A673 (cell line): Measurements from ENCODE around the gene MYO7A.

ENCODE experiments used
- EZH2 ChIP-seq: fragments of 200-600 bp; sonication (generic); IDR thresholded peaks from 2 replicates; pipeline ENCODE4 v1.6.1; 2017; ENCODE audit warnings: borderline replicate concordance, low read depth, mild to moderate bottlenecking, mixed read lengths, antibody characterized with exemption, low read length; ENCODE audit not compliant: poor library complexity, severe bottlenecking
- TF ChIP-seq, protein P1 (sequence below): fragments of 300-800, 200-600 bp; sonication (generic); conservative IDR thresholded peaks from 2 replicates; pipeline ENCODE4 v1.5.1; 2017; ENCODE audit warnings: low read depth, mild to moderate bottlenecking, antibody characterized with exemption, low read length, moderate library complexity, mixed read lengths

DNA sequence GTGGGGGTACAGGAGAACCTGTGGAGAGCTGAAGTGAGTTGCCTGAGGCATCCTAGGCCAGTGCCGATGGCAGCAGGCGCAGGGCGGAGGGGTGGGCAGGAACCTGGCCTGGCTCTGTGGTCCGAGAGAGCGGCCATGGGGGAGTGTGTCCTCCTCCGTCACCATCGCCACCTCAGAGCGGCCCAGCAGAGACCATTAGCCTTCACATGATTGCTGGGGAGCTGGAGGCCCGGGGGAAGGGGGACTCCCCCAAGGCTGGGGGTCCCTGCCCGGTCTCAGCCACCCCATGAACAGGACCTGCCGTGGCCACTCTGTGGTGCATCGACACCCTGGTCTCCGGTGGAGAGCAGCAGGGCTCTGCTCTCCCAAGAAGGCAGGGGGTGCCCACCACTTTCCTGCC is 21.3 kb upstream of the MYO7A start:
- TF ChIP-seq, protein P1, sequence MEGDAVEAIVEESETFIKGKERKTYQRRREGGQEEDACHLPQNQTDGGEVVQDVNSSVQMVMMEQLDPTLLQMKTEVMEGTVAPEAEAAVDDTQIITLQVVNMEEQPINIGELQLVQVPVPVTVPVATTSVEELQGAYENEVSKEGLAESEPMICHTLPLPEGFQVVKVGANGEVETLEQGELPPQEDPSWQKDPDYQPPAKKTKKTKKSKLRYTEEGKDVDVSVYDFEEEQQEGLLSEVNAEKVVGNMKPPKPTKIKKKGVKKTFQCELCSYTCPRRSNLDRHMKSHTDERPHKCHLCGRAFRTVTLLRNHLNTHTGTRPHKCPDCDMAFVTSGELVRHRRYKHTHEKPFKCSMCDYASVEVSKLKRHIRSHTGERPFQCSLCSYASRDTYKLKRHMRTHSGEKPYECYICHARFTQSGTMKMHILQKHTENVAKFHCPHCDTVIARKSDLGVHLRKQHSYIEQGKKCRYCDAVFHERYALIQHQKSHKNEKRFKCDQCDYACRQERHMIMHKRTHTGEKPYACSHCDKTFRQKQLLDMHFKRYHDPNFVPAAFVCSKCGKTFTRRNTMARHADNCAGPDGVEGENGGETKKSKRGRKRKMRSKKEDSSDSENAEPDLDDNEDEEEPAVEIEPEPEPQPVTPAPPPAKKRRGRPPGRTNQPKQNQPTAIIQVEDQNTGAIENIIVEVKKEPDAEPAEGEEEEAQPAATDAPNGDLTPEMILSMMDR, result no peak
- no peak for TF ChIP-seq EZH2
